HEK293 (cell line): ENCODE results near the gene MAPRE2.

Experiments used
- CTCF ChIP-seq: fragments of 450-650 bp; formaldehyde crosslinking; IDR thresholded peaks from 2 replicates; pipeline ENCODE4 v1.5.1; 2016; ENCODE audit warnings: missing biosample characterization, missing genetic modification characterization
- ZNF202 ChIP-seq: fragments of 450-650 bp; formaldehyde crosslinking; IDR thresholded peaks from 2 replicates; pipeline ENCODE4 v1.5.1; 2016; ENCODE audit warnings: missing biosample characterization, missing genetic modification characterization, borderline replicate concordance
- ZNF311 ChIP-seq: fragments of 450-650 bp; formaldehyde crosslinking; IDR thresholded peaks from 2 replicates; pipeline ENCODE4 v1.5.1; 2017; ENCODE audit warnings: missing biosample characterization, missing genetic modification characterization, borderline replicate concordance
- ZNF423 ChIP-seq: fragments of 450-650 bp; formaldehyde crosslinking; IDR thresholded peaks from 2 replicates; pipeline ENCODE4 v1.5.1; 2016; ENCODE audit warnings: missing biosample characterization, missing genetic modification characterization
- ZNF544 ChIP-seq: fragments of 450-650 bp; formaldehyde crosslinking; IDR thresholded peaks from 2 replicates; pipeline ENCODE4 v1.5.0; 2017; ENCODE audit warnings: missing biosample characterization, missing genetic modification characterization
- ZNF561 ChIP-seq: fragments of 450-650 bp; IDR thresholded peaks from 2 replicates; pipeline ENCODE4 v1.5.1; 2018; ENCODE audit warnings: missing biosample characterization, missing genetic modification characterization, borderline replicate concordance
- TF ChIP-seq, protein P1 (sequence below): fragments of 450-650 bp; formaldehyde crosslinking; IDR thresholded peaks from 2 replicates; pipeline ENCODE4 v1.5.1; 2016; ENCODE audit warnings: missing biosample characterization, missing genetic modification characterization

- TF ChIP-seq CTCF (tag by site-specific recombination) (no peak), ZNF561 (tag by site-specific recombination) (no peak), ZNF423 (tag by site-specific recombination) (no peak), ZNF311 (no peak), ZNF544 (tag by site-specific recombination) (no peak), ZNF202 (tag by site-specific recombination) (no peak)
- TF ChIP-seq, protein P1, sequence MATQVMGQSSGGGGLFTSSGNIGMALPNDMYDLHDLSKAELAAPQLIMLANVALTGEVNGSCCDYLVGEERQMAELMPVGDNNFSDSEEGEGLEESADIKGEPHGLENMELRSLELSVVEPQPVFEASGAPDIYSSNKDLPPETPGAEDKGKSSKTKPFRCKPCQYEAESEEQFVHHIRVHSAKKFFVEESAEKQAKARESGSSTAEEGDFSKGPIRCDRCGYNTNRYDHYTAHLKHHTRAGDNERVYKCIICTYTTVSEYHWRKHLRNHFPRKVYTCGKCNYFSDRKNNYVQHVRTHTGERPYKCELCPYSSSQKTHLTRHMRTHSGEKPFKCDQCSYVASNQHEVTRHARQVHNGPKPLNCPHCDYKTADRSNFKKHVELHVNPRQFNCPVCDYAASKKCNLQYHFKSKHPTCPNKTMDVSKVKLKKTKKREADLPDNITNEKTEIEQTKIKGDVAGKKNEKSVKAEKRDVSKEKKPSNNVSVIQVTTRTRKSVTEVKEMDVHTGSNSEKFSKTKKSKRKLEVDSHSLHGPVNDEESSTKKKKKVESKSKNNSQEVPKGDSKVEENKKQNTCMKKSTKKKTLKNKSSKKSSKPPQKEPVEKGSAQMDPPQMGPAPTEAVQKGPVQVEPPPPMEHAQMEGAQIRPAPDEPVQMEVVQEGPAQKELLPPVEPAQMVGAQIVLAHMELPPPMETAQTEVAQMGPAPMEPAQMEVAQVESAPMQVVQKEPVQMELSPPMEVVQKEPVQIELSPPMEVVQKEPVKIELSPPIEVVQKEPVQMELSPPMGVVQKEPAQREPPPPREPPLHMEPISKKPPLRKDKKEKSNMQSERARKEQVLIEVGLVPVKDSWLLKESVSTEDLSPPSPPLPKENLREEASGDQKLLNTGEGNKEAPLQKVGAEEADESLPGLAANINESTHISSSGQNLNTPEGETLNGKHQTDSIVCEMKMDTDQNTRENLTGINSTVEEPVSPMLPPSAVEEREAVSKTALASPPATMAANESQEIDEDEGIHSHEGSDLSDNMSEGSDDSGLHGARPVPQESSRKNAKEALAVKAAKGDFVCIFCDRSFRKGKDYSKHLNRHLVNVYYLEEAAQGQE = no peak
Observed at GRCh38 chr18:35045121-35045520, 3.9 kb downstream of the MAPRE2 start.
